ENCODE results near the gene CFAP299. TPM values are rescaled to one million over a fixed set of nuclear protein-coding genes. Genes with fewer than 3 reads are reported as not detected.

Gene CFAP299
- total and polyA plus RNA-seq, 9 of the 15 experiments (the other 6 are each of a cell fraction or from before 2014, with no cell fraction given) = 0.09 to 3.0 (median 0.76) TPM

- POLR2A ChIA-PET = no interaction called here
These were observed 358.6 kb downstream of the CFAP299 start for GRCh38 chr4:80694171-80694570.

More at GRCh38 chr4:80694171-80694570, 358.6 kb downstream of the CFAP299 start:
- no peaks in the 10 kb centered on the region for H3K4me1 ChIP-seq (replicated peaks in 1 of 2; ENCODE audit: control insufficient read depth in 2 of 2, insufficient read depth in 2 of 2, low read length in 2 of 2)
- no peak overlapping the region for H3K4me3 ChIP-seq
- no peaks in the 10 kb centered on the region for H3K79me2 ChIP-seq (ENCODE audit: control insufficient read depth, insufficient read depth, low read length)
- DNase-seq (ENCODE audit: extremely low read depth in 1 of 4, low spot score in 3 of 4) = no peak
- H3K36me3 ChIP-seq (ENCODE audit: control insufficient read depth, insufficient read depth, low read length) = no peaks in the 10 kb centered on the region
- intact Hi-C loops (cut with micrococcal nuclease) = no loop called here
- no TSS peak for BruUV-seq (replicated peaks)
- H3K9me3 ChIP-seq (replicated peaks; ENCODE audit: control insufficient read depth, insufficient read depth, low read depth, low read length) = no peaks in the 10 kb centered on the region
- H3K9ac ChIP-seq (ENCODE audit: insufficient read depth in 1 of 2, low read depth in 2 of 2, low read length in 2 of 2) = no peak overlapping the region
- H3K4me2 ChIP-seq (ENCODE audit: insufficient read depth, low read length) = no peak overlapping the region
- CTCF ChIA-PET (ENCODE audit: low intra/inter-chr PET ratio) = no interaction called here
- no peak for FAIRE-seq
- no peak overlapping the region for H3K27ac ChIP-seq (ENCODE audit: extremely low read depth, low read depth, low read length)
- H2AFZ ChIP-seq (ENCODE audit: low read depth, low read length) = no peak overlapping the region
- H3K27me3 ChIP-seq (ENCODE audit: control insufficient read depth in 2 of 2, insufficient read depth in 2 of 2, low read length in 2 of 2) = no peaks in the 10 kb centered on the region
- no peaks in the 10 kb centered on the region for H3K9me1 ChIP-seq (ENCODE audit: control insufficient read depth, insufficient read depth, low read length)
- ATAC-seq = no peak
- in situ Hi-C loops (cut with MboI) = no loop called here
- 0% methylated on average over 3 of the region's 3 CpGs for WGBS (ENCODE audit: insufficient coverage, low coverage, missing lambda C conversion rate)
- no peaks in the 10 kb centered on the region for H4K20me1 ChIP-seq (replicated peaks; ENCODE audit: control insufficient read depth, insufficient read depth, low read length)
- TF ChIP-seq NFIX (CRISPR knock-in tag; IDR thresholded peaks at IDR 0.05; ENCODE audit: low read depth) (no peak), ZNF507 (tag; conservative IDR thresholded peaks at IDR 0.05) (no peak), ZNF592 (IDR thresholded peaks at IDR 0.05) (no peak), NR2C2 (CRISPR knock-in tag; IDR thresholded peaks at IDR 0.05) (no peak), NR2C2 (tag; IDR thresholded peaks at IDR 0.05) (no peak), ZNF586 (CRISPR knock-in tag; conservative IDR thresholded peaks at IDR 0.05) (no peak), NCOA6 (IDR thresholded peaks at IDR 0.05) (no peak), PHB (CRISPR knock-in tag; IDR thresholded peaks at IDR 0.05) (no peak), MCM3 (IDR thresholded peaks at IDR 0.05) (no peak), EP400 (IDR thresholded peaks at IDR 0.05) (no peak), CBX8 (IDR thresholded peaks at IDR 0.05; ENCODE audit: borderline replicate concordance, extremely low read depth, low read depth, low read length, poor library complexity, severe bottlenecking) (no peak), NEUROD1 (IDR thresholded peaks at IDR 0.05; ENCODE audit: borderline replicate concordance, low read depth, low read length, partially characterized antibody) (no peak), ZNF717 (CRISPR knock-in tag; IDR thresholded peaks at IDR 0.05) (no peak)
- TF ChIP-seq, protein P1, sequence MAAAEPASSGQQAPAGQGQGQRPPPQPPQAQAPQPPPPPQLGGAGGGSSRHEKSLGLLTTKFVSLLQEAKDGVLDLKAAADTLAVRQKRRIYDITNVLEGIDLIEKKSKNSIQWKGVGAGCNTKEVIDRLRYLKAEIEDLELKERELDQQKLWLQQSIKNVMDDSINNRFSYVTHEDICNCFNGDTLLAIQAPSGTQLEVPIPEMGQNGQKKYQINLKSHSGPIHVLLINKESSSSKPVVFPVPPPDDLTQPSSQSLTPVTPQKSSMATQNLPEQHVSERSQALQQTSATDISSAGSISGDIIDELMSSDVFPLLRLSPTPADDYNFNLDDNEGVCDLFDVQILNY (CRISPR knock-in tag; IDR thresholded peaks at IDR 0.05) = no peak
- TF ChIP-seq, protein P2, sequence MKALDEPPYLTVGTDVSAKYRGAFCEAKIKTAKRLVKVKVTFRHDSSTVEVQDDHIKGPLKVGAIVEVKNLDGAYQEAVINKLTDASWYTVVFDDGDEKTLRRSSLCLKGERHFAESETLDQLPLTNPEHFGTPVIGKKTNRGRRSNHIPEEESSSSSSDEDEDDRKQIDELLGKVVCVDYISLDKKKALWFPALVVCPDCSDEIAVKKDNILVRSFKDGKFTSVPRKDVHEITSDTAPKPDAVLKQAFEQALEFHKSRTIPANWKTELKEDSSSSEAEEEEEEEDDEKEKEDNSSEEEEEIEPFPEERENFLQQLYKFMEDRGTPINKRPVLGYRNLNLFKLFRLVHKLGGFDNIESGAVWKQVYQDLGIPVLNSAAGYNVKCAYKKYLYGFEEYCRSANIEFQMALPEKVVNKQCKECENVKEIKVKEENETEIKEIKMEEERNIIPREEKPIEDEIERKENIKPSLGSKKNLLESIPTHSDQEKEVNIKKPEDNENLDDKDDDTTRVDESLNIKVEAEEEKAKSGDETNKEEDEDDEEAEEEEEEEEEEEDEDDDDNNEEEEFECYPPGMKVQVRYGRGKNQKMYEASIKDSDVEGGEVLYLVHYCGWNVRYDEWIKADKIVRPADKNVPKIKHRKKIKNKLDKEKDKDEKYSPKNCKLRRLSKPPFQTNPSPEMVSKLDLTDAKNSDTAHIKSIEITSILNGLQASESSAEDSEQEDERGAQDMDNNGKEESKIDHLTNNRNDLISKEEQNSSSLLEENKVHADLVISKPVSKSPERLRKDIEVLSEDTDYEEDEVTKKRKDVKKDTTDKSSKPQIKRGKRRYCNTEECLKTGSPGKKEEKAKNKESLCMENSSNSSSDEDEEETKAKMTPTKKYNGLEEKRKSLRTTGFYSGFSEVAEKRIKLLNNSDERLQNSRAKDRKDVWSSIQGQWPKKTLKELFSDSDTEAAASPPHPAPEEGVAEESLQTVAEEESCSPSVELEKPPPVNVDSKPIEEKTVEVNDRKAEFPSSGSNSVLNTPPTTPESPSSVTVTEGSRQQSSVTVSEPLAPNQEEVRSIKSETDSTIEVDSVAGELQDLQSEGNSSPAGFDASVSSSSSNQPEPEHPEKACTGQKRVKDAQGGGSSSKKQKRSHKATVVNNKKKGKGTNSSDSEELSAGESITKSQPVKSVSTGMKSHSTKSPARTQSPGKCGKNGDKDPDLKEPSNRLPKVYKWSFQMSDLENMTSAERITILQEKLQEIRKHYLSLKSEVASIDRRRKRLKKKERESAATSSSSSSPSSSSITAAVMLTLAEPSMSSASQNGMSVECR (CRISPR knock-in tag; IDR thresholded peaks at IDR 0.05) = no peak

All from K562 (cell line).